Lower lobe of right lung (tissue), 2 donors: Measurements from ENCODE around the gene ZNF532. TPM values are rescaled to one million over a fixed set of nuclear protein-coding genes. Genes with fewer than 3 reads are reported as not detected.

Experiments
- ATAC-seq, 2 donors: fragments of 200-7000 bp; cut with Tn5 transposase; one replicate each; pipeline ENCODE4 v1.9.1; 2020 to 2022; ENCODE audit warnings: mild to moderate bottlenecking in 2 of 2, moderate library complexity in 2 of 2
- DNase-seq: peaks from one replicate; pipeline ENCODE4 v3.0.0-alpha.2; 2020
- H3K27ac ChIP-seq: fragments of 200-600 bp; one replicate; pipeline ENCODE4 v1.8.0; 2022
- H3K27me3 ChIP-seq: fragments of 200-600 bp; one replicate; pipeline ENCODE4 v1.8.0; 2022; ENCODE audit warnings: low read depth
- H3K36me3 ChIP-seq: fragments of 200-600 bp; one replicate; pipeline ENCODE4 v1.8.0; 2022; ENCODE audit warnings: mild to moderate bottlenecking
- H3K4me1 ChIP-seq: fragments of 200-600 bp; one replicate; pipeline ENCODE4 v1.8.0; 2022
- H3K4me3 ChIP-seq: fragments of 200-600 bp; one replicate; pipeline ENCODE4 v1.8.0; 2022; ENCODE audit warnings: mild to moderate bottlenecking
- H3K9me3 ChIP-seq: fragments of 200-600 bp; one replicate; pipeline ENCODE4 v1.8.0; 2022
- CTCF ChIP-seq: fragments of 200-600 bp; IDR thresholded peaks from one replicate; pipeline ENCODE4 v1.8.0; 2022; ENCODE audit warnings: antibody characterized with exemption, mild to moderate bottlenecking
- intact Hi-C: fragments of 100-400 bp; cut with DNase I; formaldehyde crosslinking; loops from one replicate; pipeline ENCODE4 v1.11.0; 2022
- total RNA-seq: library from RNA; stranded (reverse); fragmentation: NEBNext Ultra II Directional; extraction: Animal tissue kit (Norgen Biotek cat#: 25700); gene quantifications from one replicate; pipeline ENCODE4 v1.2.1, GENCODE V29; 2021
- donor health status: DM: no; HTN: yes; CAD: no; lungs with severe emphysema.

Gene ZNF532
- total RNA-seq, 1 donor from 2014 or later: 54.0 TPM

GRCh38 chr18:58970943-58971790, 106.5 kb downstream of the ZNF532 start:
- Histone ChIP-seq H3K36me3 (no peaks in the 10 kb centered on the region), H3K27me3 (no peaks in the 10 kb centered on the region), H3K4me3 (no peak overlapping the region), H3K27ac (no peak overlapping the region), H3K4me1 (peaks cover 28% of the 10 kb centered on the region), H3K9me3 (no peaks in the 10 kb centered on the region)
- ATAC-seq: no peak
- intact Hi-C loops: no loop called here
- no peak for TF ChIP-seq CTCF
- DNase-seq: no peak

- peak in 1 of 2 donors; percentile 34 for ATAC-seq
- Histone ChIP-seq H3K4me3 (no peak overlapping the region), H3K4me1 (peaks cover 16% of the 10 kb centered on the region), H3K27ac (peak overlapping the region; percentile 1), H3K36me3 (peaks cover 15% of the 10 kb centered on the region), H3K9me3 (no peaks in the 10 kb centered on the region), H3K27me3 (no peaks in the 10 kb centered on the region)
- TF ChIP-seq CTCF: no peak
- DNase-seq: no peak
- intact Hi-C loops: no loop called here
These were observed 110.6 kb downstream of the ZNF532 start for GRCh38 chr18:58975296-58975695.

- Histone ChIP-seq H3K4me1 (peaks cover 16% of the 10 kb centered on the region), H3K9me3 (no peaks in the 10 kb centered on the region), H3K27ac (peak overlapping the region; percentile 1), H3K4me3 (no peak overlapping the region), H3K27me3 (no peaks in the 10 kb centered on the region), H3K36me3 (peaks cover 20% of the 10 kb centered on the region)
- ATAC-seq (no peak), DNase-seq (no peak)
- intact Hi-C loops: no loop called here
- TF ChIP-seq CTCF: no peak
These were observed 111.1 kb downstream of the ZNF532 start for GRCh38 chr18:58975781-58976180.

- no peak for DNase-seq
- no peaks in the 10 kb centered on the region for H3K27me3 ChIP-seq
- H3K4me1 ChIP-seq: peaks cover 16% of the 10 kb centered on the region
- no peak for TF ChIP-seq CTCF
- H3K9me3 ChIP-seq: no peaks in the 10 kb centered on the region
- H3K36me3 ChIP-seq: peaks cover 35% of the 10 kb centered on the region
- intact Hi-C loops: no loop called here
- ATAC-seq: no peak
- no peak overlapping the region for H3K27ac ChIP-seq
- H3K4me3 ChIP-seq: no peak overlapping the region
These were observed 112.5 kb downstream of the ZNF532 start for GRCh38 chr18:58977223-58977622.

- Histone ChIP-seq H3K4me1 (peaks cover 16% of the 10 kb centered on the region), H3K4me3 (no peak overlapping the region), H3K36me3 (peaks cover 40% of the 10 kb centered on the region), H3K9me3 (no peaks in the 10 kb centered on the region), H3K27ac (no peak overlapping the region), H3K27me3 (no peaks in the 10 kb centered on the region)
- intact Hi-C loops: no loop called here
- DNase-seq (no peak), ATAC-seq (no peak)
- TF ChIP-seq CTCF: no peak
These were observed 113.1 kb downstream of the ZNF532 start for GRCh38 chr18:58977801-58978200.
